CD4-positive, alpha-beta T cell treated with Interleukin-10 for 1 hour (primary cell): ENCODE measurements around the gene MNAT1.
A peak's percentile ranks its signal among the peaks of the same experiment; 100 is the strongest.
"Not testable (repeated sequence)": the region's sequence is repeated elsewhere in the genome, so short reads cannot be mapped to it uniquely, and the experiment has no call there.

Experiments used
- DNase-seq: peaks from one replicate; pipeline ENCODE4 v3.0.0-alpha.2; 2020

MNAT1 gene

DNA sequence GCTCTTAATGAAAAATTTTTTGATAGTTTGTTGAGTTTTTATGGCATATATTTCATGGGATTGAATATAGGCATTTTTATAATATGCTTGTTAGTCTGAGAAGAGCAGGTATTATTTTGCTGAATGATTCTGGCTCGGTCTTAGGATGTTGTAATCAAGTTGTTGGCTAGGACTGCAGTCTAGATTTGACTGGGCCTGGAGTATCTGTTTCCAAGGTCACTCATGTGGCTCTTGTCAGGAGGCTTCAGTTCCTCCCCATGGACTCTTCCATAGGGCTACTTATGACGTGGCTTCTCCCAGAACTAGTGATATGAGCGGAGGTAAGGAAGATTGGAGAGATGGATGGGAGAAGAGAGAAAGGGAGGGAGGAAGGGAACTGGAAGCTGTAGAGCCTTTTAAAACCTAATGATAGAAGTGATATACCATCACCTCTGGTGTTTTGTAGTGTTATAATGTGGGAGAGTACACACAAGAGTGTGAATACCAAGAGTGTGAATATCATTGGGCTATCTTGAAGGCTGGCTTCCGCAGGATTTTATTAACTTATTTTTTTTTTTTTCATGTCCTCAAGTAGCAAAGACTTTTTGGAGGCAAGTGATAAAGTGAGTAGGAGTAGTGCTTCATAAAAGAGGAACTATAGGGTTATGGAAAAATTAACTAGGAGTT, 4.4 kb downstream of the MNAT1 start:
- no peak for DNase-seq

DNA sequence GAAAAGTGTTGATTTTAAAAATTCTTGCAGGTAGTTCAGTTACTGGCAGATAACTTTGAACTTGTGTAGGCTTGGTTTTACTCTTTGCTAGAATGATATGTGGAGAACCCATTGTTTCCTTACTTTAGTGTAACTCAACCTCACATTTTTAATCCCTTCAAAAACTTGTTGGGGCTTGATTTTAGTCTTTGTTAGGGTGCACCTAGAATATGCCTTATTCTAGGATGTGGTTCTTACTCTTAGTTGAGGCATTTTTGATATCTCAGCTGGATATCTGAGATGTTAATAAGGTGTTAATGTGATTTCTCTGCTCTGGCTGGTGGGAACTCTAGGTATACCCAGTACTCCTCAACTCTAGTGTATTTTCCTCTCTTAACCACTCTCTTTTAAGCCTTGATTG, 10.0 kb downstream of the MNAT1 start:
- no peak for DNase-seq

DNA sequence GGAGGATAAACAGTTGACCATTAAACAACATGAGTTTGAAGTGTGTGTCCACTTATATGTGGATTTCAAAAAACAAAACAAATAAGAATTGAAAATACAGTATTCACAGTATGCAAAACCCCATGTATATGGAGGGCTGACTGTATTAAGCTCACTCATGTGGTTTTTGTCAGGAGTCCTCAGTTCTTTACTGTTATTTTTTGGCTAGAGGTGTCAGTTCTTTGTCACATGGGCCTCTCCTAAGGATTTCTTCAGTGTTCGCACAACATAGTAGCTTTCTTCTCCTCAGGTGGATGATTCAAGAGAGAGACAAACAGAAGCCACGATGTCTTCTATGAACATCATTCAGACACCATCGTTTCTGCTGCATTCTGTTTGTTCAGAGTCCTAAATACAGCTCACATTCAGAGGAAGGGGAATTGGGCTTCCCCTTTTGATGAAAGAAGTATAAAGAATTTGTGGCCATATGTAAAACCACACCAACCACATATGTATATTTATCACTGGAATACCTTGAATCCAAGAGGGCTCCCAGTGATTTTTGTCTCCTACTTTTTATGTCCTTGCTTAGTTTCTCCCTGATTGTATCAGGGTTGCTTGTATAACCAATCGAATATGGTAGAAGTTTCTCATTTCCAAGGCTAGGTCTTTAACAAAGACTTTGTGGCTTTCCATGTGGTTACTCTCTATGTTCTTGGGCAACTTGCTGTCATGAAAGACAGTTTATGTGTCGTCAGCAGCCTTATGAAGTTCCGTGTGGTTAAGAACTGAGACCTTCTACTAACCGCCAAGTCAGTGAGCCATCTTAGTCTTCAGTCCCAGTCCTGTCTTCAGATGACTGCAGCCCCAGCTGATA, 18.9 kb downstream of the MNAT1 start:
- DNase-seq, result peak; percentile 70

DNA sequence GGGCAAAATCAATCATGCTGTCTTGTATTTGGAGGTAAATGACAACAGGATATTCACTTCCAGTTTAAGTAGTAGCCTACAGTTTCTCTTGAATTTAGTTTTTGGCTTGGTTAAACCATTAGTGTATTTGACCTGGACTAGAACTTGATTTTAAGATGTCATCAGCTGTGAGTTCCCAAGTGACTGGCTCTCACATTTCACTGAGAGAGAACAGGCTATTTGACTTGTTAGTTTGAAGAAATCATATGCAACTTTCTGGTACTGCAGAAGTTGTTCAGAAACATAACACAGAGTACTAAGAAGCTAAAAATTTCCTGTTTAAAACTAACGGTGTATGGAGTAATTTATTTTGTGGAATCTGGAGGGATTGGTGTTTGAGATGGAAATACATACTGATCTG, 22.3 kb downstream of the MNAT1 start:
- DNase-seq, result no peak

DNA sequence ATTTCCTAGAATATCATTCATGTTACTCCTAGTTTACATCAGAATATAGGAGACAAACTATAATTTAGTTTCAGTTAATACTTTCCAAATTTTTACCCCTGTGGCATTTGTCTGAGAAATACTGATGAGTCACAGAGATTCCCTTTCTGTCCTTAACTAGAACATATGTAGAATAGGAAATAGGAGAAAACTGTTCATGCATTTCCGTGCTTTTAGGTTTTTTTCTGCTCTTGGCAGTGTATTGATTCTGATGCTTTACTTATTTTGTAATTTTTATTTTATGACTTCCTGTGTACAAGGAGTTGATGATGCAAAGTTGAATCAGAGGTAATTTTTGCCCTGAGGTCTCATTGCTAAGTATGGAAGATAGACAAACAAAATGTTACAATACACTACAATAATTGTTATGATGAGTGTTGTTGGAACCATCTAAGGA, 23.0 kb downstream of the MNAT1 start:
- no peak for DNase-seq

DNA sequence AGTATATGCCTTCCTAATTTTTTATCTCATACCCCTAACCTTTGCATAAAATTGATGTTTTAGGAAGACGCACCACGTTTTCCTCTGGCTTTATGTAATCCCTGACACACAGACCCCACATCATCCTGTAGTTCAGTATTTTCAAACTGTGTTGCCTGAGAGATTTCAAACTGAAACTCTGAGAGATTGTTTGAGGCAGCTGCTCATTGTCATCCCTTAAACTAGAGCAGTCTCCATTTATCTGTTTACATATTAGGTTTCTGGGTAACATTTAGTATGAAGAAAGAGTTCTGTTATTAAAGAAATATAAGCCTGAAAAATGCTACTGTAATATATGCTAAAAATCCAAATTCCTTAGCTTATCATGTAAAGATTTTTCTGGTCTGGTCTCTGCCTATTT, 24.3 kb downstream of the MNAT1 start:
- no peak for DNase-seq

DNA sequence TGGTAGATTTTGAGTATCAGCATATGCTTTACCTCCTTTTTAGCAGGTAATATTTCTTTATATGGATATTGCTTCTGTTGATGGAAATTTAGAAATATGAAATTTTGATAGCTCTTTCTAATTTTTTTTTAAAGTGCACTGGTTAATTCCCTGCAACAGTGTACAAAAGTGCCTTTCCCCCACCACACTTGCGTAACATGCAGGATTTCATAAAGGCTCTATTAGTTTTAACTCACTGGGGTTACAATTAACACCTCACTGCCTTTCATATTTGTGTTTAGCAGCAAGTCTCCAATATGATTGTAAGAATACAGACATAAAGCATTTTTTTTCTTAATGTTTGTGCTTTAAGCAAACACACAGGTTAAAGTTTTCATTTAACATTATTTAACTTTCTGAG, 25.6 kb downstream of the MNAT1 start:
- no peak for DNase-seq

DNA sequence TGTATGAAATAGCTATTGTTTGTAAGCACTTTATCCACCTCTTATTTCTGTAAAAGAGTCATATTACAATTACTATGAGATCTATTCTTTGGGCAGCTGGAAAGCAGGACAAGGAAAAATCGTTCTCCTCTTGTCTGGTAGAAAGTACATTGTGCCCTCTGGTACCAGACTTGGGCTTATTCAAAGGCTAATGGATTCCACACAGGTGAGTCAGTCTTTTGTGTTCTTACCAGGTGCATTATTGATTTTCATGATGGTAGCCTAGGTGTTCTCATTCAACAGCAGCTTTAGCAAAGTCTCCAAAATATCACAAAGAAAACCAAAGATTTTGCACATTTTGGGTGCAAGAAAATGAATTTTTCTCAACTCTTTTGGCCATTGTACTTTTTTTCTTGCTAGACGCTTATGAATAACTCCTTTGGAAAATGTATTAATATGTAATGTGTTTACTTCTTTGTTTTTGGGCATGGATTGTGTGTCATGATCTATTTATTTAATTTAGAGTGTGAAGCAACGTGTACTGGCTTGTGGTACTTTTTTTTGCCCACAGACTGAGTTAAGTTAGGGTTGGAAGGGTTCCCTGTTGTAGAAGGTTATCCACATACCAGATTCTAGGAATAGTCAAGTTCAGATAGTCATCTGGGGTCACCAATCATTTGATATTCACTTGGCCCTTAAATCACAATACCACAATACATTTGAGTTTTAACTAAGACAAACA, 26.2 kb downstream of the MNAT1 start:
- DNase-seq, result no peak

DNA sequence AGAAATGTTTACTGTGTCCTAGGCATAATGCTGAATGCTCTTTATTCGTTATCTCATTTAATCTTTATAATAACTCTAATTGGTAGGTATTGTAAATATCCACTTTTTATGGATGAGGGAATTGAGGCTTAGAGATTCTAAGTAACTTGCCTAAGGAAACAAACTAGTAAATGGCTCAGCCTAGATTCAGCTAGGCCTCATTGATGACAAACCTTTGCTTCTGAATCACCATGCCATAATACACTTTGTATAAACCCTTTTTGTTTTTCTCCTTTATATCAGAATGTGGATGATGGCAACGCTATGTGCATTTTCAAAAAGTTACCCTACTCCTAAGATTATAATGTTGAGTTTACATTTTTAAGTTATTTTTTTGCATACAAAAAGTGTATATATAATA, 34.0 kb downstream of the MNAT1 start:
- no peak for DNase-seq

DNA sequence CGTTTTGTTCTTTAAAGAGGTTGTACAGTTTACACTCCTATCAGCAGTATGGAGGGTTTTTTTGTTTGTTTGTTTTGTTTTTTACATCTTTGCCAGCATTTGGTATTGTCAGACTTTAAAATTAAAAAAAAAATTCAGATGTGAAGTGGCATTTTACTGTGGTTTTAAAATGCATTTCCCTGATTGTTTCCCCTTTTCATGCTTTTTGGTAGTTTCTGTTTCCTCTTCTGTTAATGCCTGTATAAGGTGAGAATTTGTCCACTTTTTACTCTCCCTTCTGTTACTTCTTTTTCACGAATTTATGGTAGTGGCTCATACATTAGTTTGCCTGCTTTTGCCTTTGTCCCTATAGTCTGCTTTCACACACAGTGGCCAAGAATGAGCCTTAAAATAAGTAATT, 36.6 kb downstream of the MNAT1 start:
- DNase-seq, result no peak

DNA sequence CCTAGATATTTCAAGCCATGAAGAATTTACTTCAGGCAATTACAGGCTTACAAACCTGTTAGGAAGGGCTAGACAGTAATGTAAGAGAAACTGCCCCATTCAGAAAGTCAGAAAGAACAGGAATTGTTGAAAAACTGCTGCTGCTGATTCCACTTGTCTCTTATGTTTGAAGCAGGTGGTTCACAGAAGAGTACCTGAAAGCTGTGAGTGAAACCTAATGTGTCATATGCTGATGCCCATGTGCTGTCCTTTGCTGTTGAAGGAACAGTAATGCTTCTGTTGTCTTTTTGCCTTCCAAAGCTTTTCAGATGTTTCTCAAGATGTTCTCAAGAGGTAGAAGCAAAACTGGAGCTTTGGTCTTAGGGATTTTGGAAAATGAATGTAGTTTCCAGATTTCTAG, 39.0 kb downstream of the MNAT1 start:
- DNase-seq, result no peak

DNA sequence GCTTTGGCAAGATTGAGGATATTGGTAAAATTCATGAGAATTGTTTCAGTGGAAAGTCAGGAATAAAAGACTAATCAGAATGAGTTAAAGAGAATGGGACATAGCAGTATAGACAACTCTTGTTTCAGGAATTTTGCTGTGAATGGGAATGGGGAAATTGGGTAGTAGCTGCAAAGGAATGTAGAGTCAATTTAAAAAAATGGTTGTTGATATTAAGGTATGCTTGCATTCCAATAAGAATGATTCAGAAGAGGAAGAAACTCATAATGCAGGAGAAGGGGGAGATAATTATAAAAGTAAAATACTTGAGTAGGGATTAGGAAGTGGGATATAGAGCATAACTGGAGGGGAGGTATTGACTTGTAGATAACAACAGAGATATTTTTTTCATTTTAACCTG, 40.7 kb downstream of the MNAT1 start:
- DNase-seq, result no peak

DNA sequence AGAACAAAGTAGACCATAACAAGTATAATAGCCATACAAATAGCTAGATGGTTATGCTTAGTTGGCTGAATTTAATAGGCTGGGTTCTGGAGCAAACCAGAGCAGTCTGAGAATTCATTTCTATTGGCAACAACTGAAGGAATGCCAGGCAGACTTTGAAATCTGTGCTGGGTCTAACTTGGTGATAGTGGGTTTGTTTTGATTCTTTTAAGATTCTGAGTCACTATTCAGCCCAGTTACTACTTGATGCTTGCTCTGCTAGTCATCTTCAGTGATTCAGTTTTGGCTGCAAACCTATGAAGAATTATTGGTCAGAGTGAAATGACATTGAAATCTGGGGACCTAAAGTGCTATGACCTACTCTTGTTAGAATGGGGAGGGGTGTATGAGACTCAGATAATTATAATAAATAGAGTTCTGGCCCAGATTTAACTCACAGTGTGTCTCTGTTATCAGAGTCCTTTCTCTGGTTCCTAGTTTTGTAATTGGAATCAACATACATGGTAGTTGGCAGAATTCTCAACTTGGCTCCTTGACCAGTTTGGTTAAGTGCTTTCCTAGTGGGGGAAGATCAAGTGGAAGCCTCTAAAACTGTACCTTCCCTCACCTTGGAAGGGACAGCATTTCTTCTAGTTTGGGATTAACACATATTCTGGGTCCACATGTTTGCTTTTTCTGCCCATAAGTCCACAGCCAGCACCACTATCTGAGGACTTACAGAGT, 43.5 kb downstream of the MNAT1 start:
- DNase-seq, result no peak

DNA sequence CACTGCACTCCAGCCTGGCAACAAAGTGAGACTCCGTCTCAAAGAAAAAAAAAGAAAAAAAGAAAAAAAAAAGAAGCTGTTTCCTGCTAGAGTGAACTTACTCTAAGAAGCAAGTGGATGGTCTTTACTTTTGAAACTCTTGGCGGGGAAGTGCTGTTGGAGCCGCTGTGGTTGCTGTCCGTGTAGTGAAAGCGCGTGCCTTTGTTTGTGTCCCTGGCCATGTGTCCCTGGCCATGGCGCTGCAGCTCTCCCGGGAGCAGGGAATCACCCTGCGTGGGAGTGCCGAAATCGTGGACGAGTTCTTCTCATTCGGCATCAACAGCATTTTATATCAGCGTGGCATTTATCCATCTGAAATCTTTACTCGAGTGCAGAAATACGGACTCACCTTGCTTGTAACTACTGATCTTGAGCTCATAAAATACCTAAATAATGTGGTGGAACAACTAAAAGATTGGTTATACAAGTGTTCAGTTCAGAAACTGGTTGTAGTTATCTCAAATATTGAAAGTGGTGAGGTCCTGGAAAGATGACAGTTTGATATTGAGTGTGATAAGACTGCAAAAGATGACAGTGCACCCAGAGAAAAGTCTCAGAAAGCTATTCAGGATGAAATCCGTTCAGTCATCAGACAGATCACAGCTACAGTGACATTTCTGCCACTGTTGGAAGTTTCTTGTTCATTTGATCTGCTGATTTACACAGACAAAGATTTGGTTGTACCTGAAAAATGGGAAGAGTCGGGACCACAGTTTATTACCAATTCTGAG, 45.4 kb downstream of the MNAT1 start:
- not testable (repeated sequence) for DNase-seq

DNA sequence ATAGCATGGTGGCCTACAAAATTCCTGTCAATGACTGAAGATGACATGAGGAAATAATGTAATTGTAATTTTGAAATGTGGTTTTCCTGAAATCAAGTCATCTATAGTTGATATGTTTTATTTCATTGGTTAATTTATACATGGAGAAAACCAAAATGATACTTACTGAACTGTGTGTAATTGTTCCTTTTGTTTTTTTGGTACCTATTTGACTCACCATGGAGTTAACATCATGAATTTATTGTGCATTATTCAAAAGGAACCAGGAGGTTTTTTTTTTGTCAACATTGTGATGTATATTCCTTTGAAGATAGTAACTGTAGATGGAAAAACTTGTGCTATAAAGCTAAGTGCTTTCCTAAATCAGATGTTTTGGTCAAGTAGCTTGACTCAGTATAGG, 46.0 kb downstream of the MNAT1 start:
- not testable (repeated sequence) for DNase-seq

DNA sequence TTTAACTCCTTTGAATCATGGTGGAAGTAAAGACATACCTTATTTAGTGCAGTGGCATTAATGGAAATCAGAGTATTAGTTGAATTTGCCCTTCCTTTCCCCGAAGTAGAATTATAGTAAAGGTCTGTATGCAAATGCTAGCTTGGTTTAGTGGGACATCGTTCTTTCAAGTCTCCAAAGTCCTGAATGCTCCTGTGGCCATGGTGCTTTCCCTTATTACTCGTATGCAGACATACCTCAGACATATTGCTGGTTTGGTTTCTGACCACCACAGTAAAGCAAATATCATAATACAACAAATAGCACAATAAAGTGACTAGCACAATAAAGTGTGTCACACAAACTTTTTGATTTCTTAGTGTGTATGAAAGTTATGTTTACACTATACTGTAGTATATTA, 52.3 kb downstream of the MNAT1 start:
- DNase-seq, result no peak

DNA sequence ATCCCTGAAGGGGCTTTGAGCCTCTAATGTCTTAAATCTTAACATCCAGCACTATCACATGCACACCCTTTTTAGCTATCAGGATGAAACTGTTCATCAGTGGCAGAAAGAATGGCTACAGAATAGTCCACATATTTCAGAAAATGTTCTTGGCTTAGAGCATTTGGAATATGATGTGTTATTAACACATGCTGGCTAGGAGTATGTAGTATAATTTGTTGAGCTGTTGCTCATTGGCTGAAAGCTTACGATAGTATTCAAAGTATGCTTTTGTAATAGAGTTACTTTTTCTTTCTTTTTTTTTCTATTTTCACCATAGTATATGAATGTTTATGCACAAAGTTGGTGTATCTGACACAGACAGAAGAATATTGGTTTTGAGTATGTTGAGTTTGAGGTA, 55.1 kb downstream of the MNAT1 start:
- DNase-seq, result no peak

DNA sequence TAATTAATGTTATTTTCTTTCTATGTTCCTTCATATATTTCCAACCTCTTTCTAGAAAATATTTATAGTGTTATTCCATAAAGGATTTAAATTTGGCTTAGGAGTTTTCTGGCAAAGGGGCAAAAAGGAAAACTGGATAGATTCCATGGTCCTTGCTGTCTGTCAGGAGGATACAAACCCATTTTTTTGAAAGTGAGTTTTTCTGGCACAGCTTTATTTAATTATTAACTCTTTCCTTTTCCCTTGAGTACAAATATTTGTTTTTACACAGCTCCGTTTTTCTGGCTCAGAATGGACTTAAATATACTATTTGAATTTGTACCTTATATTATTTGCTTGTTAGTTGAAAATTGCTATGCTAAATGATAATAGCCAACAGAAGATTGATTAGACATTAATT, 56.3 kb downstream of the MNAT1 start:
- no peak for DNase-seq

DNA sequence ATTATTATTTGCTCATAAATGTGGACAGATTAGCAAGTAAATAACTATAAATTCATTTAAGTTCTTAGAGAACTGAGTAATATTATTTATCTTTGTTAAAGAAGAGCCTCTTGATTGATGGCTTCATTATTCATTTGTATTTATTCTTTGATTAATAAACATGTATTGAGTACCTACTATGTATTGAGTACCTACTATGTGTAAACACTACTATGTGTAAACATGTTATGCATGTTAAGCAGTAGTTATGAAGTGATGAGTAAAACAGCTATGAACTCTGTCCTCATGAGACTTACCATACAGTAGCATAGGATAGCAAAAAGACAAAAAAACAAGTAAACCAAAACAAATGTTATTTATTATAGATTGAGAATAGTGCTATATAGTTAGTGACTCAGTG, 61.9 kb downstream of the MNAT1 start:
- DNase-seq, result no peak

DNA sequence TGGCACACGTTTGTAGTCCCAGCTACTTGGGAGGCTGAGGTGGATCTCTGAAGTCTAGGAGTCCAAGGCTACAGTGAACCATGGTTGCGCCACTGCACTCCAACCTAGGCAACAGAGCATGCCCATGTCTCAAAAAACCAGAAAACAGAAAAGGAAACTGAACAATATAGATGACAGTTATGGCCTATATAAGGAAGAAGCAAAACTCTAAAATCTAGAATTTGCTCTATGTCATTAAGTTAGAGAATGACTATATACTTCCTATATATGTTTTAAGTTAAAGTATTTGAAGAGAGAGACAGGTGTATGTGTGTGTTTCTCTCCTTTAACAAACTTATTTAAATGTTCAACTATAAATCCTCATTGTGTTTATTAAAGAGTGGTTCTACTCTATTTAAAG, 65.8 kb downstream of the MNAT1 start:
- no peak for DNase-seq

DNA sequence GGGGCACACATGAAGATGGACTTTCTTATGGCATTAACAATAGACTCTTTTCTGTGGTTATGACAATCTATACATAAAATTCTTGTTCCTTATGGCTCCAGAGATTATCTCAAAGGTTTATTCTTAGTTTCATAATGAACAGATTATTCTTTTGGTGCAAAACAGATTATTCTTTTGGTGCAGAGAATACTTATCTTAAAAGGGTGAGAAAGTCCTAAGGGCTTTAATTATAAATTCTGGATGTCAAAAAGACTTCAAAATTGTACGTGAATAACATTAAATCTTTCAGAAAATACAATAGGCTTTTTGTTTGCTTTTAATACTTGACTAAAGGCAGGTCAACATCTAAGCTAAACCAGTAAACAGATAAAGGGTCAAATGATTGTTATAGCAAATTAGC, 69.3 kb downstream of the MNAT1 start:
- DNase-seq, result no peak

DNA sequence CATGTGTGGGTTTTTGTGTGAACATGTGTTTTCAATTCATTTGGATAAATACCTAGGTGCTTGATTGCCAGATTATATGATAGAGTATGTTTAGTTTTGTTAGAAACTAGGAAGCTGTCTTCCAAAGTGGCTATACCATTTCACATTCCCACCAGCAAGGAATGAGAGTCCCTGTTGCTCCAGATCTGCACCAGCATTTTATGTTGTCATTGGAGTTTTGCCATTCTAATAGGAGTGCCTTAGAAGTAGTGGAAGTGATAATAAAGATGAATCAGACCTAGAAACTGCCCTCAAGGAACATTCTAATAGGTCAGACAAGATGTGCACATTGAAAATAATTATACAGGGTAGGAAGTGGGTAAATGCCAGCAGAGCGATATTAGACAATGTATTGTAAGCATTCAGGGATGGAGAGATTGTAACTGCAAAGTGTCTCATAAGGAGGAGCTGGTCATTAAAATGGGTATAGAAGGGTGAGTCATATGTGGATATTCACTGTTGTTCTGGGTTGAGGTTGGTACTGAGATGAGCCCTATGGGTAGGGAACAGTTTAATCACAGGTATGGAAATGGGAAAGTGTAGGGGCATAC, 71.4 kb downstream of the MNAT1 start:
- no peak for DNase-seq
